ENCODE measurements around the gene ATPAF1.

- TF ChIP-seq CTCF (conservative IDR thresholded peaks at IDR 0.05 in 1 of 2, IDR thresholded peaks at IDR 0.05 in 1 of 2; ENCODE audit: low read depth in 1 of 2, low read length in 2 of 2) (no peak), EZH2 (IDR thresholded peaks at IDR 0.05; ENCODE audit: low read length, missing control alignments) (no peak)
Measured at GRCh38 chr1:46673749-46674182, 5.6 kb upstream of the ATPAF1 start.

Data from fibroblast of lung (primary cell).